Smooth muscle cell (in vitro differentiated cells): Measurements from ENCODE around the gene SNAI1. TPM values are rescaled to one million over a fixed set of nuclear protein-coding genes. Genes with fewer than 3 reads are reported as not detected.
"Not testable (repeated sequence)": the region's sequence is repeated elsewhere in the genome, so short reads cannot be mapped to it uniquely, and the experiment has no call there.

Experiments used
- DNase-seq: peaks from one replicate; lab custom pipeline; 2025; ENCODE audit not compliant: unreplicated experiment; lab: John Stamatoyannopoulos, UW
- H2AFZ ChIP-seq: fragments of 200-600 bp; sonication (generic); 2 replicates; pipeline ENCODE4 v1.6.0; 2016; ENCODE audit warnings: antibody characterized with exemption, low read depth, mild to moderate bottlenecking
- H3F3A ChIP-seq: fragments of 200-600 bp; sonication (generic); 2 replicates; pipeline ENCODE4 v1.6.0; 2017; ENCODE audit warnings: antibody characterized with exemption, low read depth
- H3K27ac ChIP-seq: fragments of 200-600 bp; sonication (generic); 2 replicates; pipeline ENCODE4 v1.5.1; 2016; ENCODE audit warnings: low read depth, mild to moderate bottlenecking
- H3K27me3 ChIP-seq: fragments of 200-600 bp; sonication (generic); 2 replicates; pipeline ENCODE4 v1.6.1; 2016; ENCODE audit warnings: low read depth, mild to moderate bottlenecking
- H3K36me3 ChIP-seq: fragments of 200-600 bp; sonication (generic); 2 replicates; pipeline ENCODE4 v1.5.1; 2016; ENCODE audit warnings: low read depth
- H3K4me1 ChIP-seq: fragments of 200-600 bp; sonication (generic); 2 replicates; pipeline ENCODE4 v1.5.1; 2016; ENCODE audit warnings: low read depth
- H3K4me2 ChIP-seq: fragments of 200-600 bp; sonication (generic); 2 replicates; pipeline ENCODE4 v1.6.0; 2016; ENCODE audit warnings: mild to moderate bottlenecking
- H3K4me3 ChIP-seq: fragments of 200-600 bp; sonication (generic); 2 replicates; pipeline ENCODE4 v1.5.1; 2016; ENCODE audit warnings: mild to moderate bottlenecking
- H3K79me2 ChIP-seq: fragments of 200-600 bp; sonication (generic); 2 replicates; pipeline ENCODE4 v1.6.0; 2016; ENCODE audit warnings: low read depth, mild to moderate bottlenecking
- H3K9ac ChIP-seq: fragments of 200-600 bp; sonication (generic); 2 replicates; pipeline ENCODE4 v1.6.0; 2016; ENCODE audit warnings: low read depth
- H3K9me3 ChIP-seq: fragments of 200-600 bp; sonication (generic); replicated peaks from 2 replicates; pipeline ENCODE4 v1.5.1; 2016; ENCODE audit warnings: low read depth
- H4K20me1 ChIP-seq: fragments of 200-600 bp; sonication (generic); 2 replicates; pipeline ENCODE4 v1.6.0; 2016; ENCODE audit warnings: low read depth
- CTCF ChIP-seq: fragments of 200-600 bp; sonication (generic); IDR thresholded peaks from 2 replicates; pipeline ENCODE4 v1.5.1; 2017; ENCODE audit warnings: borderline replicate concordance, mild to moderate bottlenecking, antibody characterized with exemption; ENCODE audit not compliant: insufficient read depth, poor library complexity, severe bottlenecking
- WGBS: methylation state at CpG from one replicate; pipeline ENCODE4 v1.1.7; 2016; ENCODE audit warnings: low lambda C conversion rate; 5-methylcytosine and 5-hydroxymethylcytosine counted together
- polyA plus RNA-seq: library from polyadenylated mRNA; unstranded; fragments of >200 nt; fragmentation: Nextera tagmentation; extraction: Ambion mirVana; gene quantifications from 2 replicates; pipeline ENCODE4 v1.2.1, GENCODE V29; 2016
- total RNA-seq: library from RNA; depleted of rRNA; stranded (reverse); fragments of >200 nt; gene quantifications from 2 replicates; pipeline ENCODE4 v1.2.3, GENCODE V29; 2014

SNAI1 gene
- total and polyA plus RNA-seq, 2 experiments from 2014 or later = 3.7 to 20.7 TPM

- TF ChIP-seq CTCF = no peak
- H3K27ac ChIP-seq = no peak overlapping the region
- no peaks in the 10 kb centered on the region for H3K27me3 ChIP-seq
- H3K36me3 ChIP-seq = no peaks in the 10 kb centered on the region
- H3K79me2 ChIP-seq = no peaks in the 10 kb centered on the region
- no peak for DNase-seq
- H3K4me3 ChIP-seq = no peak overlapping the region
- H3F3A ChIP-seq = no peaks in the 10 kb centered on the region
- H2AFZ ChIP-seq = no peak overlapping the region
- 93% methylated on average over 8 of the region's 8 CpGs for WGBS
- H4K20me1 ChIP-seq = no peaks in the 10 kb centered on the region
- H3K9ac ChIP-seq = no peak overlapping the region
- no peaks in the 10 kb centered on the region for H3K9me3 ChIP-seq
- no peaks in the 10 kb centered on the region for H3K4me1 ChIP-seq
- no peak overlapping the region for H3K4me2 ChIP-seq
Measured at GRCh38 chr20:49970498-49970897, 12.3 kb upstream of the SNAI1 start.

- H3K4me2 ChIP-seq = no peak overlapping the region
- H3F3A ChIP-seq = no peaks in the 10 kb centered on the region
- WGBS = 95% methylated on average over 4 of the region's 4 CpGs
- no peak overlapping the region for H3K9ac ChIP-seq
- no peak overlapping the region for H3K4me3 ChIP-seq
- no peaks in the 10 kb centered on the region for H3K36me3 ChIP-seq
- no peak for DNase-seq
- H2AFZ ChIP-seq = no peak overlapping the region
- H3K27me3 ChIP-seq = no peaks in the 10 kb centered on the region
- TF ChIP-seq CTCF = no peak
- H3K79me2 ChIP-seq = no peaks in the 10 kb centered on the region
- no peaks in the 10 kb centered on the region for H4K20me1 ChIP-seq
- H3K27ac ChIP-seq = no peak overlapping the region
- no peaks in the 10 kb centered on the region for H3K4me1 ChIP-seq
- H3K9me3 ChIP-seq = no peaks in the 10 kb centered on the region
Measured at GRCh38 chr20:49973981-49974380, 8.8 kb upstream of the SNAI1 start.

DNA sequence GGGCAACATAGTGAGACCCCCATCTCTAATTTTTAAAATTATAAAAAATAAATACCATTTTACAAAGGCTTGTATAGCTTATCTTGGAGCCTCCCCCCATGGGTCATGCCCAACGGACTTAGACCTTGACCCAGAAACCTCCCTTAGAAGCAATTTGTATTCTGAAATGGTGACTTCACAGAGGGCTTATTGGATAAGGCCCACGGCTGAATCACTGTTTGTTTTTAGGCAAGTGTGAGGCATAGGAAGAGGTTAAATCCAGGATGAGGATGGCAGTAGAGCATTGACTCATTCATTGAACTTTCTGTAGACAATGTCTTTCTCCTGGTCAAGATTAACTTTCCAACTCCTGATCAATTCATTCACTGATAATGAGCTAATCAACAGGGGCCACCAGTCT lies 6.2 kb upstream of the SNAI1 start:
- Histone ChIP-seq H3K9me3 (no peaks in the 10 kb centered on the region), H3K27me3 (no peaks in the 10 kb centered on the region), H3K4me1 (no peaks in the 10 kb centered on the region), H3K9ac (no peak overlapping the region), H2AFZ (no peak overlapping the region), H3K79me2 (no peaks in the 10 kb centered on the region), H3K4me2 (no peak overlapping the region), H3K4me3 (no peak overlapping the region), H3K27ac (no peak overlapping the region), H3F3A (no peaks in the 10 kb centered on the region), H4K20me1 (no peaks in the 10 kb centered on the region), H3K36me3 (no peaks in the 10 kb centered on the region)
- WGBS = 36% methylated on average over 2 of the region's 2 CpGs
- TF ChIP-seq CTCF = no peak
- no peak for DNase-seq

- not testable (repeated sequence) for H3K4me2 ChIP-seq, H3F3A ChIP-seq, H3K27ac ChIP-seq, H3K9ac ChIP-seq, H2AFZ ChIP-seq, H3K79me2 ChIP-seq, H3K9me3 ChIP-seq, H3K36me3 ChIP-seq, H3K27me3 ChIP-seq, H3K4me3 ChIP-seq, H4K20me1 ChIP-seq, H3K4me1 ChIP-seq, DNase-seq
- WGBS = 89% methylated on average over 2 of the region's 2 CpGs
Measured at GRCh38 chr20:49977740-49978139, 5.0 kb upstream of the SNAI1 start.
